BE2C (cell line): ENCODE data around the gene NDUFS7.
"Not testable (repeated sequence)": the region's sequence is repeated elsewhere in the genome, so short reads cannot be mapped to it uniquely, and the experiment has no call there.

ENCODE experiments used
- DNase-seq: peaks from one replicate; pipeline ENCODE4 v3.0.0-alpha.2; 2020
- H3K27me3 ChIP-seq: fragments of 250-450 bp; sonication (Bioruptor Pico); 2 replicates; pipeline ENCODE4 v1.5.1; 2020; ENCODE audit warnings: mild to moderate bottlenecking
- H3K36me3 ChIP-seq: fragments of 250-450 bp; sonication (Bioruptor Pico); 2 replicates; pipeline ENCODE4 v1.5.1; 2020; ENCODE audit warnings: mild to moderate bottlenecking
- H3K4me1 ChIP-seq: fragments of 250-450 bp; sonication (Bioruptor Pico); 2 replicates; pipeline ENCODE4 v1.5.1; 2020
- H3K4me3 ChIP-seq: 2 replicates; pipeline ENCODE4 v1.5.1; 2011; ENCODE audit warnings: low read depth, low read length
- H3K9me3 ChIP-seq: fragments of 250-450 bp; sonication (Bioruptor Pico); 2 replicates; pipeline ENCODE4 v1.5.1; 2020
- CTCF ChIP-seq: IDR thresholded peaks from 2 replicates; pipeline ENCODE4 v1.5.1; 2012; ENCODE audit warnings: mild to moderate bottlenecking, low read depth, low read length

Gene NDUFS7

GRCh38 chr19:1417681-1418495, 34.2 kb downstream of the NDUFS7 start:
- no peak for DNase-seq
- H3K9me3 ChIP-seq, result no peaks in the 10 kb centered on the region
- TF ChIP-seq CTCF, result no peak
- H3K36me3 ChIP-seq, result peaks cover 82% of the 10 kb centered on the region
- H3K4me1 ChIP-seq, result peaks cover 6% of the 10 kb centered on the region; the same call in 1 of the 2 replicates
- H3K27me3 ChIP-seq, result no peaks in the 10 kb centered on the region
- no peak overlapping the region for H3K4me3 ChIP-seq

GRCh38 chr19:1418496-1418775, 34.7 kb downstream of the NDUFS7 start:
- Histone ChIP-seq H3K27me3 (no peaks in the 10 kb centered on the region), H3K4me3 (no peak overlapping the region), H3K9me3 (no peaks in the 10 kb centered on the region), H3K4me1 (peaks cover 6% of the 10 kb centered on the region; the same call in 1 of the 2 replicates), H3K36me3 (peaks cover 82% of the 10 kb centered on the region)
- TF ChIP-seq CTCF, result no peak
- no peak for DNase-seq

DNA sequence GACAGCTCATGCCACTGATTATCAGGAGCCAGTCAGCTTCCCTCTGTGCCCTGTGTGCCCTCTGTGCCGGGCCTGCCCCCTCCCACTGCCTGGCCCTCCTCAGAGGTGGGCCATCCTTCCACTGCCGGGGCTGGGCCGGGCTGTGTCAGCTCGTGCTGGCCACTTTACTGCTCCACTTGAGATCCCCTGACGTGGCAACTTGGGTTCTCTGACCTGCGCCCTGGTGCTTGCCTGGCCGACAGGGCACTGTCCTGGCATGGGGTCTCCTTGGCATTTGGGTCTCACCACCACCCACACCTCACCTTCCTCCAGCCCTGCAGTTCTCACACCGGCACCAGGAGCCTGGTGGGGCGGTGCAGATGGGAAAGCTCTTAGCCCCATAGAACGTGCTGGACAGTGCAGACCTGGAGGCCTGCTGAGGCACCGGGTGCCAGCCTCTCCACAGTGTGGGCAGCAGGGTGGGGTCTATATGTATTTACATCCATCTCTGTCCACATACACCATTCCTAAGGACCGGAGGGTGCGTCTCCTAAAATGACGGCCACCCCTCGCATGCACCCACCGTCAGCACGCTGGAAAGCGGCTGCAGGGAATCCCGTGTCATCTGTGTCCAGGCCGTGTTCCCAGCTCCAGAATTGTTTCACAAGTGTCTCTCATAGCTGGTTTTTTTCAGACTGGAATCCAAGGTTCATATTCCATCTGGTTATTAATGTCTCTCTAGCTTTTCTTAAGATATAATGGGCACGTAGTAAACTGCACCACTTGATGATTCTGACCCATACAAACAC, 35.4 kb downstream of the NDUFS7 start:
- no peaks in the 10 kb centered on the region for H3K9me3 ChIP-seq
- H3K4me1 ChIP-seq, result peaks cover 6% of the 10 kb centered on the region; the same call in 1 of the 2 replicates
- peaks cover 81% of the 10 kb centered on the region for H3K36me3 ChIP-seq

GRCh38 chr19:1420085-1420484, 36.4 kb downstream of the NDUFS7 start:
- H3K36me3 ChIP-seq, result peaks cover 83% of the 10 kb centered on the region
- H3K9me3 ChIP-seq, H3K4me3 ChIP-seq, DNase-seq, H3K27me3 ChIP-seq, H3K4me1 ChIP-seq: not testable (repeated sequence)

More for the DNA sequence above, 35.4 kb downstream of the NDUFS7 start:
- no peak for TF ChIP-seq CTCF
- Histone ChIP-seq H3K27me3 (no peaks in the 10 kb centered on the region), H3K4me3 (no peak overlapping the region)
- no peak for DNase-seq

DNA sequence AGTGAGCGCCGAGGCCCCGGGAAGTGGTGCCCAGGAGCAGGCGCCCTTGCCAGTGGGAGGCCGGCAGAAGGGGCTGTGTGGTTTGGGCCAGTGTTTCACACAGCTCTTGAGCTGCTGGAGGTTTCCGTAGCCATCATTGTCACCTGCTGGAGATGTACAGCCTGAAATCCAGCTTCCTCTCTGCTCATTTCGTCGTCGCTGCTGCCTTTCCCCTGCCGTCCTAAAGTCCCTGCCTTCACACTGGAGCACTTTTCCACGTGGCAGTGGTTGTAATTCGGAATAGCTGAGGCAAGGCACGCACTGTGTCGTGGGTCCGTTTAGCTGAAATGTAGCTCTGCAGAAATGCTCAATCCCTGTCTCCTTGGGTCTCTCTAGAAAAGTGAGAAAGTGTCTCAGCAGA, 36.9 kb downstream of the NDUFS7 start:
- Histone ChIP-seq H3K36me3 (peaks cover 87% of the 10 kb centered on the region), H3K4me3 (no peak overlapping the region), H3K27me3 (no peaks in the 10 kb centered on the region), H3K9me3 (no peaks in the 10 kb centered on the region), H3K4me1 (peaks cover 4% of the 10 kb centered on the region; the same call in 1 of the 2 replicates)
- no peak for DNase-seq
- TF ChIP-seq CTCF, result no peak

GRCh38 chr19:1421218-1421957, 37.7 kb downstream of the NDUFS7 start:
- Histone ChIP-seq H3K27me3 (no peaks in the 10 kb centered on the region), H3K9me3 (no peaks in the 10 kb centered on the region), H3K4me3 (no peak overlapping the region), H3K4me1 (no peaks in the 10 kb centered on the region; the same call in 1 of the 2 replicates), H3K36me3 (peaks cover 86% of the 10 kb centered on the region)
- no peak for TF ChIP-seq CTCF
- no peak for DNase-seq
